Glomerular visceral epithelial cell (primary cell): Measurements from ENCODE around the gene NPTN.
"Not testable (repeated sequence)": the region's sequence is repeated elsewhere in the genome, so short reads cannot be mapped to it uniquely, and the experiment has no call there.

Experiments
- DNase-seq: peaks from one replicate; pipeline ENCODE4 v3.0.0-alpha.2; 2016; ENCODE audit errors: extremely low spot score

NPTN gene

DNA sequence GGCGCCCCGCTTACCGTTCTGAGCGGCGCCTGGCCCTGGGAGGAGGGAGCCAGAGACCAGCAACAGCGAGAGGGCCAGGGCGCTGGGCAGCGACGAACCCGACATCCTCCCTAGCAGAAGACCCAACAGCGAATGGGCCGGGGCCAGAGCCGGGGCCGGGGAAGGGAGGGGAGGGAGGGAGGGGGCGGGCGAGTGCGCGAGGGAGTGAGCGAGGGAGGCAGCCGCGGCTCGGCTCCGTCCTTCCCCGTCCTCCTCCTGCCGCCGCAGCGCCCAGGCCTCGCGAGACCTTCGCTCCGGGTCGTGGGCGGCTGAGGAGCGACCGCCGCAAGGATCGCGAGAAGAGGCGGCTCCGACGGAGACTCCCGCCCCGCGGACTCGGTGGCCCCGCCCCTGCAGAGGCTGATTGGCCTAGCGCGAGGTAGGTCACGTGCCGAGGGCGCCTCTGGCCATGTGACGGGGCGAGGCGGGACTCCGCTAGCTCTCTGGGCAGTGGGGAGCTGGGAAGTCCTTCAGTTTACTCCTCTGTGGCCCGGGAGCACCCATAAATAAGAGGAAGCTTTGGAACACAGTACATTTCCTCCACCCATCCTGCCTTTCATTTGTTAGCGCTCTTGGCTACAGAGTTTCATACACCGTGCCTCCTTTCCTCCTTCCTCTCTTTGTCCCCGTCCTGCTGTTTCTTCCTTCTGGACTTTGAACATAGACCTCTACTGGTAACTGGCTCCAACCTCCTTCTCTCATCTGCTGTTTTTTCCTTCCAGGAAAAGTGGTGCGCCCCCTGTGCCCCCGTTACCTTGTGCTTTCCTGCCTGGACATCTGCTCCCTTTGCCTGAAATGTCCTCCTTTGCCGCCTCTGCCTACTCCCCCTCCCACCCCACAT lies at the start of gene NPTN:
Gene NPTN (minus strand): TSS at position 279 of the 880 bp plus-strand sequence. CDS start 174 bp downstream, at position 105.
- DNase-seq = peak; percentile 99

DNA sequence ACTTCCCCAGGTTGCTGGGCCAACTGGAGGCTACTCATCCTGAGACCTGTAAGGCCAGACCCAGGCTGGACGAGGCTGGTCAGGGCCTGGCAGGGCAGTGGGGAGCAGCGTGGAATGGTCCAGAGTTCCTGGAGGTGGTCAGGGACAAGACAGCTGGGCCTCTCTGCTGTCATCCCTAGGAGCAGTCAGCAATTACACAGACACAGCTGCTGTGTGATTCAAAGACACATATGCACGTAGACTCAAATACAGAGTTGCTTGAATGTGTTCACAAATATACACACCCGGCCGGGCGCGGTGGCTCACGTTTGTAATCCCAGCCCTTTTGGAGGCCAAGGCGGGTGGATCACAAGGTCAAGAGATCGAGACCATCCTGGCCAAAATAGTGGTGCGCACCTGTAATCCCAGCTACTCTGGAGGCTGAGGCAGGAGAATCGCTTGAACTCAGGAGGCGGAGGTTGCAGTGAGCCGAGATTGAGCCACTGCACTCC lies 49.5 kb upstream of the NPTN start:
- no peak for DNase-seq

DNA sequence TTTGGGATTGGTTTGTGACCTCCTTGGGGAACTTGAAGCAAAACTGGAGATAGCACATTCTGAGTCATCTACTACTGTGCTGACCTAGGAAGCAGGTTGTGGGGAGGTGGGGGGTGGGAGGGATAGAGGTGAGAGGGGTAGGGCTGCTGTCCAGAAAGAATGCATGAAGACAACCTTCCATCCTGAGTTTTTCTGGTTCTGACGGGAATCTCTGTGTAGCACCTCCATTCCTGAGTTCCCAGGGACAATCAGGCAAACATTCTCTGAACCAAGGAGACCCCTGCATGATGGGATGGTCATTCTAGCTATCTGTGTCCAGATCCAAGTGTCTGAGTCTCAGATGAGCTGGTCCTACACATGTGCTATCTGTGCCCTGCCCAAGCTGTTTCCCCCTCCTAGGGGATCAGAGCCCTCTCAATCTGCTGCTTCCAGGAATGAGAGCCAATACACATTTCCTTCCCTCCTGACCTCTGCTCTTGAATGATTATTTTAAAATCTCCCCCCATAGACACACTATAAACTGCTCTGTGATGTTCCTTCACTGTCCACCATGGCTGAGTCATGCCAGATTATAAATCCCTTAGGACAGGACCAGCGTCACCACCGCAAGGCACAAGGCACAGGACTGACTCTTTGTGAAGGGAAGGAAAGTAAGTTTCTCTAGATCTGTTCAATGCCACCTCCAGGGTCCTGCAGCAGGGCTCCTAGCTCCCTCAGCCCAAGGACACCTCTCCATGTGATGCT lies 48.8 kb upstream of the NPTN start:
- DNase-seq = no peak

DNA sequence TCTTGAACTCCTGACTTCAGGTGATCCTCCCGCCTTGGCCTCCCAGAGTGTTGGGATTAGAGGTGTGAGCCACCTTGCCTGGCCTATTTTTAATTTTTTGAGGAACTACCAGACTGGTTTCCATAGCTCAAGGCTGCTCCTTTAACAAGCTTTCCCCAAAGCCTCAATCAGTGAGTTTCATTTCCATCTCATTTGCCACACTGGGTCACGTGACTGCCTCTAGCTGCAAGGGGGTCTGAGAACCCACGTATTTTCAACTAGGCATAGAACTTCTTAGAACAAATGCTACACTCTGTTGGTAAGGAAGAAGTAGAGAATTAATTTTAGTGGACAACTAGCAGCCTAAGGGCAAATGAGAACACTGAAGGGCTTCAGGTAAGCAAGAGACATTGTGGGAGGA lies 47.9 kb upstream of the NPTN start:
- no peak for DNase-seq

GRCh38 chr15:73680549-73680948 lies 47.4 kb upstream of the NPTN start:
- DNase-seq = no peak

DNA sequence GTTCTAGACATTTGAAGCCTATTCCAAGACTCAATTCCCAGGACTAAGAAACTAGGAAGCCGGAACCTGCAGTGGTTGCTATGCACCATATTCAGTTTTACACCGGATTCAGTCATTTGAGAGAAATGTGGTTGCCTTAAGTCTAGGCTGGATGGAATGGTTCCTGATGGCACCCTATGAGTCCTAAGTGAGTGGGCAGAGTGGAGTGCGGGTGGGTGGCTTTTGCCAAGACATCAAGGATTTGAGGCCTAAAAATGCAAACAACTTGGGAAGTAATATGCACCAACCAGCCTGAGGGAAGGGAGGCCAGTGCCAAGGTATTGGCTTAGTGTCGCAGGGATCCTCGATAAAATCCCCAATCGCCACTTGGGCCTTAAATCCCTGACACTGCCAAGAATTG lies 46.8 kb upstream of the NPTN start:
- no peak for DNase-seq

- no peak for DNase-seq
Measured at GRCh38 chr15:73679180-73679579, 46.0 kb upstream of the NPTN start.

DNA sequence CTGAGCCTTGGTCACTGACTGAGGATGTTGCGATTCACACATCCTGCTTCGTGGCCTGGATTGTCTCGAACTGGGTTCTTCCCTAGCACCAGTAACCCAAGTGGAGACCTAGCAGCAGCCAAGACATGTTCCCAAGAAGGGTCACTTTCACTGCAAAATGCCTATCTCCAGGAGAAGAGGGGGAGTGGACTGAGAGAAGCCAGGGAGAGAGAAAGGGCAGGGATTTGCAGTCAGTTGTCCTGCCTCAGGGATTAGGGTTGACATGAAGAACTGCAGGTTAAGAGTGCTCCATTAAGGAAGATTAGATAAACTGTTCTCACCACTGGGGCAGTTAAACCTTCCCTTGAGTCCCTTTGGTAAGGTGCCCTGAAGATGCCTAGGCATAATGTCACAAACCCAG lies 45.3 kb upstream of the NPTN start:
- no peak for DNase-seq

DNA sequence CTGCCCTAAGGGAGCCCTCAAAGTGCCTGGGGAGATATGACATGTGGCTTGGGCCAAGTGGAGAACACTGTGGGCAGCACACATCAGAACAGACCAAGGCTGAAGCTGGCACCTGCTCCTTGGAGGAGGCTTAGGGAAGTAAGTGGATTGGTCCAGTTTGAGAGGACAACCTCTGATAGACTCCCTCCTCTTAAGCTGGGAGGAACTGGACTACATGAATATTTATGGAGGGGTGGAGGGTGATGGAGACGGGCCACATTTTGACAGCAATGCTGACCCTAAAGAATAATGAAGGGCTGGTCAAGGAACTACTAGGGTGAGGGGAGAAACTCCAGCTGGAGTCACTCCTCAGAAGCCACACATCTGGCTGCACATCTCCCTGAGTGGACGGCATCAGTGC lies 44.5 kb upstream of the NPTN start:
- DNase-seq = no peak

- DNase-seq = peak; percentile 61
Measured at GRCh38 chr15:73677146-73677607, 44.0 kb upstream of the NPTN start.

- DNase-seq = no peak
Measured at GRCh38 chr15:73674587-73674986, 41.4 kb upstream of the NPTN start.

- no peak for DNase-seq
Measured at GRCh38 chr15:73660455-73660854, 27.3 kb upstream of the NPTN start.

DNA sequence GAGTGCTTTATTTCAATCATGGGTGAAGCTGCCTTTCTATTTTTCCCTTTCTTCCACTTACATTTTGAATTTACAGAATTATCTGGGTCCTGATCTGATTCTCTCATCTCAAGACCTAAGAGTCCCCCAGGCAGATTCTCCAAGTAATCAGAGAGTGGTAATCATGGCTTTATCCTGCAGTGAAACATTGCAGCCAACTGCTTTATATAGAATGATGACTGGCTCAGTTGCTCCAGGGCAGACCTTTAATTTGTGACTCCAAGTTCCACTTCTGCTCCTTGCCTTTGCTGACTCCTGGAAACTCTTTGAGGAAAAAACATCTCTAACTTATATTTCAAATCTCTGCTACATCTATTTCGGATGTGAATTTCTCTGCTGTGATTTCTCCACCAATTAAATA lies 25.5 kb upstream of the NPTN start:
- no peak for DNase-seq

- DNase-seq = no peak
Measured at GRCh38 chr15:73655724-73656123, 22.5 kb upstream of the NPTN start.

DNA sequence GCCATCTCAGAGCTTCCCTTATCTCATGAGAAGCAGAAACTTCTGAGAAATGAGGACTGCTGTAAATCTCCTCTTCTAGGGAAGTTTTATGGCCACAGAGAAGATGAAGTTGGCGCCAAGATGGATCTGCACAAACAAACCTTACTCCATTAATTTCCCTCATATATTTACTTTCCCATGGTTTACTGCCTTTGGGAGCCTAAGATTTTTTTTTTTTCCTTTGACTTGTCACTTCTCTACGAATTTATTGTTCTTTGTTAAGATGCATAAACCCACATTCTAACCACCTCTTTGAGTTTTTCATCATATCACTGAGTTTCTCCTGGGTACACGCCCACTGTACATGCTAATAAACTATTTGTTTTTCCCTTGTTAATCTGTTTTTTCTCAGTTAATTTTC lies 21.5 kb upstream of the NPTN start:
- DNase-seq = no peak

DNA sequence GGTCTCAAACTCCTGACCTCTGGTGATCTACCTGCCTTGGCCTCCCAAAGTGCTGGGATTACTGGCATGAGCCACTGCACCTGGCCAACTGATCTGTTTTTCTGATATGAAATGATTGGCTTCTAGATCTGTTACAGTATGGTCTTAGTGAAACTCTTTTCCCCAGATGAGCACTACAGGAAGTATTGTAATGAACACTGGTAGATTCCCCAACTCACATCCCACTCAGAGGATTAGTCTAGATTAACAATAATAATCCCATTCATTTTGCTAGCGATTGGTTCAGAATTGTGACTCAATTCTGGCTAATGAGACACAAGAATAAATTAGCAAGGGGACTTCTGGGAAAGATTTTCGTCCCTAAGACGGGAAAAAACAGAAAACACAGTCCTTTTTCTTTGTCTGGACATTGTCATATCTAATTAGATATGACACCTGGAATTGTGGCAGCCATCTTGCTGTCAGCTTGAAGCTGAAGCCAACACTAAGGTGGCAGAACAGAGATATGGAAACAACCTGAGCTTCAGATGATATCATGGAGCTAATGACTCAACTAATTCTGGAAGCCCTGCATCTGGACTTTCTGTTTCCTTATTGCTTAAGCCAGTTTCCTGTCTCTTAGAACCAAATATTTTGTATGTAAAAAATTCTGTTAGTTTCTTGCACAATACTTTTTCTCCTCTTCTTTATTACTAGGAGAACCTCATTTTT lies 17.4 kb upstream of the NPTN start:
- no peak for DNase-seq

DNA sequence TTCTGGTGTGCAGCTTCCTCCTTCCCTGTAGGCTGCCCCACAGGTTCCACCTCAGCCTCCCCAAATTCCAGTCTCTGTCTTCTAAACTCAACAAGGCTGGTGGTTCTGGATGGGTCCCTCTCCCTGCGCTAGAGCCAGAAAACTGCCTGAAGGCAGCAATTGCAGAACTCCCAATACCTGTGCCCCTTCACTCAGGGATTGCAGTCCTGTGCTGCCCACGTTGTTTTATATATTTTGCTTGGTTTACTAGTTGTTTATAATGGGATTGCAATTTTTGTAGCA lies 14.8 kb upstream of the NPTN start:
- no peak for DNase-seq

DNA sequence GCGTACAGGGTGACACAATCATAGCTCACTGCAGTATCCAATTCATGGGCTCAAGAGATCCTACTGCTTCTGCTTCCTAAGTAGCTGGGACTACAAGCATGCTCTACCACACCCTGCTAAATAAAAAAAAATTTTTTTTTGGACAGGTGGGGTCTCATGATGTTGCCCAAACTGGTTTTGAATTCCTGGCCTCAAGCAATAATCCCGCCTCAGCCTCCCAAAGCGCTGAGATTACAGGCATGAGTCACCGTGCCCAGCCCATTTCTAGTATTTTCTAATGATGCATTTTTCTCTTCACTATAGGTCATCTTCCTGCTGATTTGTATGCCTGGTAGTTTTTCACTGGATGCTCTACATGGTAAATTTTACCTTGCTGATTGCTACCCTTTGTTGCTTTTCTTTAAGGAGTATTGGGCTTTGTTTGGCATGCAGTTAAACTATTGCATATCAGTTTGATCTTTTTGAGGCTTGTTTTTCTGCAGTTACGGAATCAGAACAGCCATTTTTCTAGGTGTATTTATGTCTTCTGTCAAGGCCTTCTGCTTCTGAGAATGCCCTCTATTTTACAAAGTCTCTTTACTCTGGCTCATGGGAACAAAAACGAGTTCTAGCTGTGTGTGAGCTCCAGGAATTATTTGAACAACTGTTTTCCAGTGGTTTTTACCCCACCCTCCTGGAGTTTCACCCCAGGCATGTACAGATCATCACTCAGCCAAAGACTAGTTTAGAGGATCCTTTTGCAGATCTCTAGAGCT lies 14.2 kb upstream of the NPTN start:
- no peak for DNase-seq

- not testable (repeated sequence) for DNase-seq
Measured at GRCh38 chr15:73639464-73639863, 6.3 kb upstream of the NPTN start.

- peak; percentile 76 for DNase-seq
Measured at GRCh38 chr15:73637527-73637926, 4.3 kb upstream of the NPTN start.

GRCh38 chr15:73633991-73634495 lies 854 bp upstream of the NPTN start:
- DNase-seq = peak; percentile 93
